ENCODE data around the gene TMEM248.
"Not testable (repeated sequence)": the region's sequence is repeated elsewhere in the genome, so short reads cannot be mapped to it uniquely, and the experiment has no call there.

The TMEM248 gene

GRCh38 chr7:66910789-66911188 lies 10.2 kb upstream of the TMEM248 start:
- no peak for DNase-seq

GRCh38 chr7:66911191-66911590 lies 9.8 kb upstream of the TMEM248 start:
- not testable (repeated sequence) for DNase-seq

- no peak for DNase-seq
These were observed 8.8 kb upstream of the TMEM248 start for GRCh38 chr7:66912195-66912594.

GRCh38 chr7:66913118-66914037 lies 7.6 kb upstream of the TMEM248 start:
- peak; percentile 53 for DNase-seq

GRCh38 chr7:66917904-66918303 lies 3.1 kb upstream of the TMEM248 start:
- not testable (repeated sequence) for DNase-seq

GRCh38 chr7:66919304-66919703 lies 1.7 kb upstream of the TMEM248 start:
- DNase-seq = no peak

- DNase-seq = no peak
These were observed 1.3 kb upstream of the TMEM248 start for GRCh38 chr7:66919704-66920103.

- no peak for DNase-seq
These were observed 769 bp upstream of the TMEM248 start for GRCh38 chr7:66920256-66920655.

- DNase-seq = peak; percentile 70
These were observed 432 bp downstream of the TMEM248 start for GRCh38 chr7:66921396-66921917.

- peak; percentile 47 for DNase-seq
These were observed 977 bp downstream of the TMEM248 start for GRCh38 chr7:66921918-66922486.

GRCh38 chr7:66925255-66925654 lies 4.2 kb downstream of the TMEM248 start:
- DNase-seq = no peak

GRCh38 chr7:66927348-66927948 lies 6.4 kb downstream of the TMEM248 start:
- no peak for DNase-seq

GRCh38 chr7:66928388-66928787 lies 7.4 kb downstream of the TMEM248 start:
- DNase-seq = no peak

- DNase-seq = no peak
These were observed 8.1 kb downstream of the TMEM248 start for GRCh38 chr7:66929165-66929564.

- no peak for DNase-seq
These were observed 8.9 kb downstream of the TMEM248 start for GRCh38 chr7:66929935-66930334.

- DNase-seq = peak; percentile 23
These were observed 9.3 kb downstream of the TMEM248 start for GRCh38 chr7:66930341-66930740.

- no peak for DNase-seq
These were observed 12.4 kb downstream of the TMEM248 start for GRCh38 chr7:66933469-66933868.

GRCh38 chr7:66937940-66938339 lies 16.9 kb downstream of the TMEM248 start:
- no peak for DNase-seq

- no peak for DNase-seq
These were observed 18.3 kb downstream of the TMEM248 start for GRCh38 chr7:66939325-66939724.

GRCh38 chr7:66946545-66946944 lies 25.5 kb downstream of the TMEM248 start:
- DNase-seq = no peak

GRCh38 chr7:66948480-66949109 lies 27.6 kb downstream of the TMEM248 start:
- no peak for DNase-seq

- DNase-seq = no peak
These were observed 29.3 kb downstream of the TMEM248 start for GRCh38 chr7:66950311-66950710.

- DNase-seq = no peak
These were observed 29.7 kb downstream of the TMEM248 start for GRCh38 chr7:66950763-66951162.
